Stimulated activated CD4-positive, alpha-beta T cell treated with anti-CD3 and anti-CD28 coated beads, Interleukin-12 subunit alpha, Interleukin-12 subunit beta, amount 100 ng/mL, for 48 hours (primary cell): ENCODE results near the gene SH3PXD2B.
A peak's percentile ranks its signal among the peaks of the same experiment; 100 is the strongest.

Source experiments
- DNase-seq, 3 donors: peaks; one replicate each; pipeline ENCODE4 v3.0.0-alpha.2; 2020; ENCODE audit warnings: low read depth in 2 of 3, low spot score in 1 of 3

Gene SH3PXD2B

DNA sequence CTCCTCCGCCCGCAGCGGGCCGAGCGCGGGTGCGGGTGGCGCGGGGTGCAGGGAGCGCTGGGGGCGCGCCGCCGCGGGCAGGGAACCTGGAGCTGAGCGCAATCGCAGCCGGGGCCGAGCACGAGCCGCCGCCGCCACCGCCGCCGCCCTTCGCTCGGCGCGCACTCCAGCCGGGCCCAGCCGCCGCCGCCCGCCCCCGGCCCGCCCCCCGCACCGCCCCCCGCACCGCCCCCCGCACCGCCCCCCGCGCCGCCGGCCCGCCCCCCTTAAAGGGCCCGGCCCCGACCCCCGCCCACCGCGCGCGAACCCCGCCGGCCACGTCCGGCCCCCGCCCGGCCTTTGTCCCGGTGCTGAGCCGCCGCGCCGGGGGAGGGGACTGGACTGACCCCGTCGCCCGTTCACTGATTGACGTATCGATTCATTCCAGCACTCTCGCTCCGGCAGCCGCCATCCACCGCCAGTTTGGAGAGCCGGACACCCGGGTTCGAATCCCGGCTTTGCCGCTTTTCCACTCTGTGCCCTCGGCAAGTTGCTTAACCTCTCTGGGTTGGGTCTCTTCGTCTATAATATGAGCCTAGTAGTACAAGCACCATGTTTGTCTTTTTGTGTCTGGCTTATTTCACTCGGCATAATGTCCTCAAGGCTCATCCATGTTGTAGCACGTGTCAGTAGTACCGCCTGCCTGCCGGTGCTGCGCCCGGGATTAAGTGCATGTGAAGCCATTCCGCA is at the start of gene SH3PXD2B:
SH3PXD2B (minus strand) TSS at position 168 of the 729 bp plus-strand sequence. CDS start 173 bp downstream, outside the sequence.
- DNase-seq = peak in 2 of 3 donors; percentile 14 to 25

DNA sequence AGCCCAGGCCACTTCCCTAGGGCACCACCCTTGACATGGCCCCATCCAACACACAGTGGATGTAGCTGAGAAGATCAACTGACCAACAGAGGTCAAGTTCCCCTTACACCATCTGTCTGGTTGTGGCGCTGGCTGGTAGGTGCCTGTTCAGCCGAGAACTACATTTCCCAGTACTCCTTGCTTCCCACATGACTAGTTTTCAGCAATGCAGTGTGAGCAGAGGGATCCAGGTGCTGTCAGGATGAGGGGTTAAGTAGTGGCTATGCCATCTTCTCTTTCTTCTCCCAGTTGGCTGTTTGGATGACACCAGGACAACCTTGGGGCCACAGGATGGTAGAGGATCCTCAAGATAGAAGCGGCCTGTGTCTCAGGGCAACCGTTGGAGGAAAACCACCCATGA is 48.6 kb upstream of the SH3PXD2B start:
- DNase-seq = no peak

DNA sequence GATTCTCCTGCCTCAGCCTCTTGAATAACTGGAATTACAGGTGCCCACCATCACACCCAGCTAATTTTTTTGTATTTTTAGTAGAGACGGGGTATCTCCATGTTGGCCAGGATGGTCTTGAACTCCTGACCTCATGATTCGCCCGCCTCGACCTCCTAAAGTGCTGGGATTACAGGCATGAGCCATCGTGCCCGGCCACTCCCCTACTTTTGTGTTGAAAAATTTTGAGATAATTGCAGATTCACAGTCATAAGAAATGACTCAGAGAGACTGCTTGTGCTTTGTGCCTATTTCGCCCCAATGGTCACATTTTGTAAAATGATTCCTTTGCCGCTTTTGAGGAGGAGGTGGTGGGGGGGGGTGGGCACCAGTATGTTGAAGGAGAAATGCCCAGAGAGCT is 48.1 kb upstream of the SH3PXD2B start:
- DNase-seq = no peak

DNA sequence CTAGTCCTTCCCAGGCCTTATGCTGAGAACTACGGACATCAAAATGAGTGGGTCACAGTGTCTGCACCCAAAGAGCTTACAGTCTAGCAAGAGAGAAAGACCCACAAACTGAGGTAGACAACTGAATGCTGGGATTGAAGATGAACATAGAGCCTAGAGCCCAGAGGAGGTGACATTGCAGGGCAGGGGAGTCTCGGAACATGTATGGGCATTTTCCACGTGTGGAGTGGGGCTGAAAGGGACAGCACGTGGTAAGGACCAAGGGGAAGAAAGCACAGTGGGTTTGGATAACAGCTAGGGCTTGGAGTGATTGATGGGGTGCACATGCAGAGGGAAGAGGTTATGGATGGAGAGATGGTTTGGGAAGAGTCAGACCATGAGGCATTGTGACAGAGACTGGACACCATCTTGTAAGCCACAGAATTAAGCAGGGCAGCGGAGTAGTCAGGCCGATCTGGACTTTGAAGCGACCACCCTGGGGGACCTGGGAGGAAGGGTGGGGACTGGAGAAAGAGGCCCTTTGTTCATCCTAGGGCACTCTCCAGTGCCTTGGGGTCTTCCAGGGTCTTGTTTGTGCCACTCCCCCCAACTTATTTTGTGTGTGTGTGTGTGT is 47.5 kb upstream of the SH3PXD2B start:
- DNase-seq = no peak

DNA sequence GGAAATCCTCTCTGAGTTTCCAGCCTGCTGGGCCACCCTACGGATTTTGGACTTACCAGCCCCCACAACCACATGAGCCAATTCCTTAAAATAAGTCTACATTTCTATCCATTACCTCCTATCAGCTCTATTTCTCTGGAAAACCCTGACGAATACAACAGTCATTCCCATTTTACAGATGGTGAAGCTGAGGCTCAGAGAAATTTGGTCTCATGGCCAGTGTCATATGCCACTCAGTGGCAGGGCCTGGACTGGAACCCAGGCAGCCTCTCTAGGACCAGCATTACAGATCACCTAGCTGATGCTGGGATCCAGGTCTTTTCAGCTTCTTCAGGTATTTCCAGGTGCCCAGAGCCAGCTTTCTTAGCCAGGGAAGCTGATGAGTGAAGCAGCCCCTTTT is 45.0 kb upstream of the SH3PXD2B start:
- no peak for DNase-seq

DNA sequence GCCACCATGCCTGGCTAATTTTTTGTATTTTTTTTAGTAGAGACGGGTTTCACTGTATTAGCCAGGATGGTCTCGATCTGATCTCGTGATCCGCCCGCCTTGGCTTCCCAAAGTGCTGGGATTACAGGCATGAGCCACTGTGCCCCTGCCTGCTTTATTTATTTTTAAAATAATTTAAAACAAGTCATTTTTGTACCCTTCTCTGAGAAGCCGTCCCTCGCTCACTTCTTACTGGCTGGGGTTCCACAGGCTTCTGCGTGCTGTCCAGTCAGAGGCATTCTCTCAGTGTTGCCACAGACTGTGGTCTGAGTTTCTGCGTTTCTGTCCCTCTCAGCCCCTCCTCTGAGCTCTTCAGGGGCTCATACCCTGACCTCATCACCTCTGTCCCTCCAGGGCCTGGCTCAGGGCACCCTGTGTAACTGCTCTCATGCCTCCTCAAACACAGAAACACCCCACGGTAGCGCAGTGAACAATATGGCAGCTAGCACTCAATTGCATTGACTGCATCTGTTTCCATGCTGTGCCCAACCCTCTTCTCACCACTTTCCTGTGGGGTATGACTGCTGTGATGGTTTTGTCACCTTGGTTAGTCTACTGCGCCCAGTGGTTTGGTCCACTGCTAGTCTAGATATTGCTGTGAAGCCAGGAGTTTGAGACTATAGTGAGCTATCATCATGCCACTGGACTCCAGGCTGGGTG is 44.3 kb upstream of the SH3PXD2B start:
- no peak for DNase-seq

DNA sequence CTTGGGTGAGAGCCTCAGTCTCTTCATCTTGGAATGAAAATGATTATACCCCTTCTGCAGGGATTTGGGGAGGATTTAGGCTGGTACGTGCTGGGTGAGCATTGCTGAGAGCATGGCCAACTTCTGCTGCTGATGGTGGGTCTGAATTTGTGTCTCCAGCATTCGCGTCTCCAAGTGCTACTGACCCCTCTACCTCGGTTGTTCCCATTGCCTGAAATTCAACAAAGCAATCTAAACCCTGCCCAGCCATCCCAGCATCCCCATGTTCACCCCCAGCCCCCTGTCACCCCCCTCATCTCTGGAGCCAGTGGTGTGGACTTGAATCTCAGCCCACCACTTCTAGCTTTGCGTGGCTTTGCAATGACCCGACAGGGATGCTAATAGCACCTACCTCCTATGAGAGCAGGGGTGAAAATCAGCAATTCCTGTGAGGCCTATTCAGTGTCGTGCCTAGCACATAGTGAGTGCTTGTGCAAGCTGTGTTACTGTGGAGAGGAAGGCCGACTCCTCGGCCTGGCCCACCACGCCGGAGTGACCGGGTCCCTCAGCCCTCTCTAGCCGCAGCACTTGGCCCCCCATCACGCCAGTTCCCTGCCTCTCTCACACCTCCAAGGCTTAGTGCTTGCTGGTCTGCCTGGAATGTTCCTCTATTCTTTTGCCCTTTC is 43.4 kb upstream of the SH3PXD2B start:
- no peak for DNase-seq

DNA sequence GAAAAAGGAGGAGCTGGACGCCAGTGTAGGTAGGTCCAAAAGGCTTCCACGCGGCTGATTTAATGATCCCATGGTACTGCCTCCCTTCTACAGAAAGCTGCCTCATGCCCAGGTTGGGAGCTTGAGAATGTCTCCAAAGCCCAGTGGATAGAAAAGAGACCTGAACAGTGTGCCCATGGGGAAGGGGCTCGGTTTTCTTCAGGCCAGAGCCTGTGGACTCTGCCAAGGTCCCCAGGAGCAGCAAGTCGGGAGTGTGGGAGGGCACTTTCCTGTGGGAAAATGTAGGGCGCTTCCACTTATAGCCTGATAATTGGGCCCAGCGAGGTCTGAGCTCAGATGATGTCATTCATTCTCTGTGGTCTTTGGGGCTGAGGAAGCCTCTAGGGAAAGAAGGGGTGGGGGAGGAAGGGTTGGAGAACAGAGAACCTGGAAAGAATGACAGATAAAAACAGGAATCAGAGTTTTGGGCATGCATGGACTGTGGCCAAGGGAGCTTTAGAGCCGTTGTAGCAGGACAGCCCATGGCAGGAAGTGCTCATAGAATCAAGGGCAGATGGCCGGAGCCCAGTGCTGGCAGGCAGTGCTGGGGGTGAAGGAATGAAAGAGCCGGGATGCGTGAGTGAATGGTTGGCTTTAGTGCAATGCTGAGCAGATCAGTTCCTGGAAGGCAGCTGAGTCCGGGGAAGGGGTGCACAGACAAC is 42.5 kb upstream of the SH3PXD2B start:
- DNase-seq = no peak

DNA sequence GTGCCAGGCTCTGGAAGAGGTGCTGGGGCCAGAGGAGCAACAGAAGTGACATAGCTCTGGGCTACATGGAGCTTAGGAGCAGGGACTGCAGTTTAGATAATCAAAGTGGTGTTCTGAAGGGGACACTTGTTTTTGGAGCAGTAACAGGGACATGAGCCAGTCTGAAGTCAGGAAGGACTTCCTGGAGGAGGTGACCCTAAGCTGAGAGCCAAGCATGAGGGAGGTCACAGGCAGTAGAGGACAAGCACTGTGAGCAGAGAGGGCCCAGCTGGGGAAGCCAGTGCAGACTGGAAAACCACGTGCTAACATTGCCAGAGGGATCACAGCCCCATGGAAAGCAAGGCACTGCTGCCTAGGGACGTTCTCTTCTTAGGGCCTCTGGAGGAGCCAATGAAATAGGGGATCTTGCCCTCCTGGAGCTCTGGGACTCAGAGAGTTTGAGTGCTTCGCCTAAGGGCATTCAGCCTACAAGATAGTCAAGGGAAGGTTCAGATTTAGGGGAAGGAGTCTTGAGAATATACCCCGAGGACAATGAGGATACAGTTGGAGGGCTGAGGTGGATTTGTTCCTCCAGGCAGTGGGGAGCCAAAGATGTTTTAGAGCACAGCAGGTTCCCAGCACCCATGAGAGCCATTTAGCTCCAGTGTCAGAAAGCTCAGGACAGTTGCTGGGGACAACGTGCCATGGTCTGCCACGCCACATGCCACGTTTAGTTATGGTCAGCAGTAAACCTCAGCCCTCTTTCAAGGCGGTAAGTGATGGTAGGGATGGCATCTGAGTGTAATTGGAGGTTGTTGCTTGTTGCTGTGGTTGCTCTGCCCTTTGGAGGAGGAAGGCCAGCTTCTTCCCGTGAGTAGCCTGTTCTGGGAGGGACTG is 40.5 kb upstream of the SH3PXD2B start:
- DNase-seq = no peak

DNA sequence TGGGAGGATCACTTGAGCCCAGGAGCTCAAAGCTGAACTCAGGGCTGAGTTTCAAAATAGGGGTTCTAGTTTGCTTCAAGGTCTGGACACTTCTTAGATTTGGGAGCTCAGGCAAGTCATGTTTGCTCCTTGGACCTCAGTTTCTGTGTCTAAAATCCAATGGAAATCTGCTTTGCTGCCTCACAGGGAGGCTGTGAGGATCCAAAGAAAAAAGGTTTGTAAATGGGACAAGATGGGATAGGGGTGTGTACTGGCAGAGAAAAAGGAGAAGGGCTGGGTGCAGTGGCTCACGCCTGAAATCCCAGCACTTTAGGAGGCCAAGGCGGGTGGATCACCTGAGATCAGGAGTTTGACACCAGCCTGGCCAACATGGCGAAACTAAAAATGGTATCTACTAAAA is 39.6 kb upstream of the SH3PXD2B start:
- DNase-seq = no peak

DNA sequence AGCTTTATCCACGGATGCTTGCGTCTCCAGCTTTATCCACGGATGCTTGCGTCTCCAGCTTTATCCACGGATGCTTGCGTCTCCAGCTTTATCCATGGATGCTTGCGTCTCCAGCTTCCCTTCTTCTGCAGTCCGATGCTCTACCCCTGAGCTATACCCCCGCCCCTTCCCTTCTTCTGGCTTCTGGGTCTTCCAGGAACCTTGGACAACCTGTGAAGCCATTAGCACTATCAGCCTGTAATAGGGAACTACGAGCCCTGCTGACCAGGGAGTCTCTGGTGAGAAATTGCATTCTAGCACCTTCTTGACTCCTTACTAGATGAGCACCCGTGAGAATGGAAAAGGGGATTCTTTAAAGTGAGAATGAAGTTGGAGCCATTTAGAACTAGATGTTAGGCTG is 39.1 kb upstream of the SH3PXD2B start:
- DNase-seq = no peak

DNA sequence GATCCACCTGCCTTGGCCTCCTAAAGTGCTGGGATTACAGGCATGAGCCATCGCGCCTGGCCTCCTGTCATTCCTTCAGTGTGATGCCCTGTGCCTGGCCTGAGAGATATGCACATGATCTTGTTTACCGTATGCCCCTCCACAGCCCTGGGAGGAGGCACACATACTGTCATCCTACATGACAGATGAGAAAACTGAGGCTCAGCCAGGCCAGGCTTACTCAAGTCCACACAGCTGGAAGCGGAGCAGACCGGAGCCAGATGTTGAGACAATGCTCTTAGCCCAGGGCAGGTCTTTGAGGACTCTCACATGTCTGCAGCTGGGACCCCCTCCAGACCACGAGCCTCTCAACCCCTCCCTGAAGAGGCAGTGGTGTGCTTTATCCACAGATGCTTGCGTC is 38.7 kb upstream of the SH3PXD2B start:
- no peak for DNase-seq

DNA sequence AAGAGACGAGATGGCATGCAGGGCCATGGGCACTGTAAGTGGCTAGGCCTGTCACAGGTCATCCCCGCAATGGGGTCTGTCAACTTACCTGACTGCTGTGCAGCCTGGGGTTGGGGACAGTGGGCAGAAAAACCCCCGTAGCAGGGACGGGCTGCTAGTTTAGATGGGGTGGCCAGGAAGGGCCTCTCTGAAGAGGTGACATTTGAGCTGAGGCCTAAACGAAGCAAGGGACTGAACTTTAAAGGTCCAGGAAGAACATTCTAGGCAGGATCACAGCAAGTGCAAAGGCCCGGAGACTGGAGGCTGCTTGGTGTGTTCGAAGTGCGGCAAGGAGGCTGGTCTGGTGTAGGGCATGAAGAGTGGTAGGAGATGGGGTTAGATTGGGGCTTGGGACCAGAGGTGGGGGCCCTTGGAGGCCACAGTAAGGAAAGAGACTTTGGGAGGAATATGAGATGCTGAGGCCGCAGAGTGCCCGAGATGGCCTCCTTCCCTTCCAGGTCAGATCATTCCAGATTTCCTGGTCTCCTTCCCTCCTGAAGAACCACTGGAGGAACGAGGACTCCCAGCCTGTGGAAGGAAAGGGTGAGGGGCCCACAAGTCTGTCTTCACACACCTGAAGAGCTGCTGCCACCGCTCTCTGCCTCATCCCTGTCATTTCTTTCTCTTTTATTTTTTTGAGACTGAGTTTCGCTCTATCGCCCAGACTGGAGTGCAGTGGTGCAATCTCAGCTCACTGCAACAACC is 37.9 kb upstream of the SH3PXD2B start:
- DNase-seq = no peak

DNA sequence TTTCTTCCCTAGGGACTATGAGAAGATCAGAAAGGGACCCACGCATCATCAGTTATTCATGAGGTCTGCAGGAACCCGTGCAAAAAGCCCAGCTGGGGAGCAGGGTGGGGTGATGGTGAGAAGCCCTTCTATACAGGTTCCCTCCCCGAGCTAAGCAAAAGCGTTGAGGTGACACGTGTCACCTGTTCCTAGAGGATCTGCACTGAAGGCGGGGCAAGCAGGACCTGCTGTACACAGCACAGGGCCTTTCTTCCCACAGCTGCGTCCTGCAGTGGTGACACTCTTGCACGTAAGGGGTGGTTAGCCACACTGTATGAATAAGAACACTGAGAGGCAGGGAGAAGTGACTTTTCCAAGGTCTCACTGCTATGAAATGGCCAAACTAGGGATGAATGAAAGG is 37.2 kb upstream of the SH3PXD2B start:
- DNase-seq = no peak

DNA sequence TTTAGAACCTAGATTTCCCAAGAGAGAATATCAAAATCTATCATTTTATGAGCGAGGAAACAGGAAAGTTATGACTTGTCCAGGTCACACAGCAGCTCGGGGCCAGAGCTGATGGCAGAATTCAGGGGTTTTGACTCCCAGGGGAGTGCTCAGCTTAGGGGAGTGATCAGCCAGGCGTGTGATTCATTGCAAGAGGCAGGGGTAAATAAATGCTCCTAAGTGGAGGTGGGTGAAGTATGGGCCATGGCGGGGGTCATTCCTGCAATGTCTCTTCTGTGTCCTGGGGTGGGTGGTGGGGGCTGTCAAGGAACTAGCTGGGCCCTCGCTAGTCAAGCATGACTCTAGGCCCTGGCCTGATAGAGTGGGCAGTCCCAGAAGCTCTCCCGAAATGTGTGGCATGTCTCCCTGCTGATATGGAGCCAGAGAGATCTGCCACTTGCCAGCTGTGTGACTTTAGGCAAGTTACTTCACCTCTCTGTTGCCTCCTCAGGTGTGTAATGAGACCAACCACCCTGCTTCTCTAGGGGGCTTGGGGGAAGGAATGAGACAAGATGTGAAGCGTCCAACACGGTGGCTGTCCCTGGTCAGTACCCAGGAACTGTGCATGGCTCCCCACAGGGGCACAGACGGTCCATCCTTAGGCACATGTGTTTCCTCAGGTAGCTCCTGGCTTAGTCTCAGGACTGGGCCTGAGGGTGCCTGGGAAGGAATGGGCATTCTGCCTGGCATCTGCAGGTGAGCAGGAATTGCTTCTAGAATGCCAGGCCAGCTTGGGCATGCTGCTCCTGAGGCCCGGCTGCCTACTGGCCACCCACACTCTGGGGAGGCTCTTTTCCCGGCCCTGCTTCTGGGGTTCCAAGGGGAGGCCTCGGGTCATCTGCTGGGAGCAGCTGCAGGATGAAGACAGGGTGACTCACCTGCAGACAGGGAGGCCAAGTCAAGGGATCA is 36.5 kb upstream of the SH3PXD2B start:
- no peak for DNase-seq

DNA sequence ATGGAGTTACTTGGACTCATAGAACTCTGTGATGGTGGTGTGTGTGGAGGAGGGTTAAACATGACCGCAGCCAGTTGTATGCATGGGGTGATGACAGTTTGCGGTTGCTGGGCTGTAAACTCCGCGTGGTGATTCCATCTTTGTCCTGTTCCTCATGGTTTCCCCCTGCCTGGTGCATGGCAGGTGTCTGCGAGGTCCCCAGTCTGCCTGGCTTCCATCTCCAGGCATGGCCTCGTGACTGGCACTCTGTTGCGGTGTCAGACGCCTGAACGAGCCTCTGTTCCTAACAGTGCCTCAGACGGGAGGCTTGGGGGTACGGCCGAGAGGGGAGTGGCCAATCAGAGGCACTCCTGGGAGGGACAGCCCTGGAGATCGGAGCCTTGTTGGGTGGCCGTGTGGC is 33.9 kb upstream of the SH3PXD2B start:
- DNase-seq = no peak

DNA sequence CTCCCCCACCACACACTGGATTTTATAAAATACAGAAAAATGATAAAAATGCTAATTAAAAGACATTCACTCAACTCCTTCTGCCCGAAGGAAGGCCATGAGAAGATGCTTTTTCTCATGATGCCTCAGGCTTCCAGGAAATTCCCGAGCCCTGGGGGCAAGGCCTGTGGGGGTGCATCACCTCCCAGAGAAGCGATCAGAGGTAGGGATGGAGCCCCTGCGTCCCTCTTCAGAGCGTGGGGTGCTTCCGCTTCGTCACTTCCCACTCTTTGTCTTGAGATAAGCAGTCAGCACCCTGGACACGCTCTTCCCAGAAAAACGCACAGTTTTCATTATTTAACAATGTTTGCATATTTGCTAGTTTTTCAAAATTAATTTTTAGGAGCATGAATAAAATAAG is 33.3 kb upstream of the SH3PXD2B start:
- DNase-seq = no peak

DNA sequence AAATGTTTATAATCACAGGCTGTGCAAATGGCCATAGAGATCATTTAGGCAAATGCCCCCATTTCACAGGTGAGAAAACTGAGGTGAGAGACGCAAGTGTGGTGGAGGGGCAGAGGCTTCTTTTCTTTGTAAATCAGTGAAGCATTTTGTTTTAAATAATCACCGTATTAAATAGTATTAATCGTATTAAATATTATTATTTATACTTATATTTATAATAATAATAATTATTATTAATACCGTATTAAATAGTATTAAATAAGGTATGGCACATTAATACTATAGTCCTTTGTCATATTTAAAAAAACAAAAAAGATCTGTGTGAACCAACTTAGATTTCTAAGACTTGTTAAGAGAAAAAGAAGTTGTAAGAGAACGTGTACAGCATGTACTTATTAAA is 32.6 kb upstream of the SH3PXD2B start:
- DNase-seq = no peak
